Measurements from ENCODE around the gene PIGQ.
A peak's percentile ranks its signal among the peaks of the same experiment; 100 is the strongest.
"Not testable (repeated sequence)": the region's sequence is repeated elsewhere in the genome, so short reads cannot be mapped to it uniquely, and the experiment has no call there.

PIGQ gene

DNA sequence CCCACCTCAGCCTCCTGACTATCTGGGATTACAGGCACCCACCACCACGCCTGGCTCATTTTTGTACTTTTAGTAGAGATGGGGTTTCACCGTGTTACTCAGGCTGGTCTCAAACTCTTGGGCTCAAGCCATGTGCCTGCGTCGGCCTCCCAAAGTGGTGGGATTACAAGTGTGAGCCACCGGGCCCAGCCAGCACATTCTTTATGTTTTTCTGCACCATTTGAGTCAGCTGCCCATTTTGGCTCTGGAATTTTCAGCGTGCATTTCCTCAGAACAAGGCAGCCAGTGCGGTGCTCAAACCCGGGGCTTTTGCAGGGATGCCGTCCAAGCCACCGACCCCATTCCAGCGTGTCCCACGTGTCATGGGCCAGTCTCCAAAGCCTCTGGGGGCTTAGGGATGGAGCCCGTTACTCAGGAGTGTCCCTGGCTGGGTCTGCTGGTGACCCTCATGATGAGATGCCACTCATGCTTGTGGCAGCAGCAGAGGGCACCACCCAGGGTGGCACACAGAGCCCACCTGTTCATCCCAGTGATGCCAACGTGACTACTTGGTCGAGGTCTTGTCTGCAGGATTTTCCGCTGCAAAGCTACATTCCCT is 16.4 kb downstream of the PIGQ start:
- DNase-seq (ENCODE audit: low read depth, low spot score) = no peak

DNA sequence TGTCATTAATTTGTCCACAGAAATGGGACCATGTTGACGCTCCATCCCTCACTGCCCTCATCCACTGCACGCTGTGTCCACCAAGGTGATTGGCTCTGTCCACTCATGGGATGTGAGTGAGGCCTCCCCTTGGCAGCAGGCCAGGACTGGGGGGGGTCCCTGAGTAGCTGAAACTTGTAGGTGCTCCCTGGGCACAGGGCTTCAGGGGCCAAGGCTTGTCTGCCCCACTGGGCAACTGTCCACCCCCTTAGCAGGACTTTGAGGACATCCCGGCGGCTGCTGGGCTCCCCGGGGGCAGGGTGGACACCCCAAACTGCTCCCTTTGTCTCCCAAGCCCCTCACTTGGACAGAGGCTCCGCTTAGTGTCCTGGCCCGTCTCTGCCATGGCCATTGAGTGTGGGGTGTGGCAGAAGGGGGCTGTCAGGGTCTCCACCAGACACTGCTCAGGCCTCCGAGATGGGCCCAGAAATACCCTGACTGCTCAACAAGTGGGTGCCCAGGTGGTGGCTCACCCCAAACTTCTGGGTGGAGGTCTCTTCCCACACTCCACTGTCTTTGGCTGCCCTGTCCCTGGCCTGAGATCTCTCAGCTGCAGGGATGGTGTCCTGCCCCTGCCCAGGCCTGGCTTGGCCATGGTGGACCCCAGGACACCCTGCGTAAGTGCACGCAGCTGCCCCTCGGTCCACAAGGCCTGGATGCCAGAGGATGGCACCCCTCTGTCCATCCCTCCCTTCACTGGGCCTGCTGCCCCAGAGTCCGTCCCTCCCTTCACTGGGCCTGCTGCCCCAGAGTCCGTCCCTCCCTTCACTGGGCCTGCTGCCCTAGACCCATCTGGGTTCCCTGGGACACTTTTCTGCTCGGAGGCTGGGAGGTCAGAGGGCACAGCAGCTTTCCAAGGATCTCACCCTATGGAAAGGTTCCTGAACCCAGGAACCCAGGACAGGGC is 17.1 kb downstream of the PIGQ start:
- no peak for DNase-seq (ENCODE audit: low read depth, low spot score)

DNA sequence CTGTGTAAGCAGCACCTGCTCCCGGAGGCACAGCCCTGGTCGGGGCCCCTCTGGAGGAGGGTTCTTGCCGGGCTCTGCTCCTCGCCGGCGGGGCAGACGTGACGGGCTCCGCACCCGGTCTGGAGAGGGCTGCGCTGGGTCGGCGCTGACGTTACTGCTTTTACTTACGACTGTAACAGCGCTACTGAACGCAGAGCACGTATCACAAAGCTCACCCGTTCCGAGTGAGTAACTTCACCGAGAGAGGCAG is 18.8 kb downstream of the PIGQ start:
- DNase-seq (ENCODE audit: low read depth, low spot score) = peak; percentile 67

GRCh38 chr16:588889-589657 is 19.3 kb downstream of the PIGQ start:
- peak; percentile 98 for DNase-seq (ENCODE audit: low read depth, low spot score)

GRCh38 chr16:589658-590187 is 20.0 kb downstream of the PIGQ start, which contains the start of gene RAB40C:
Gene RAB40C (plus strand): TSS chr16:590066. CDS start chr16:590292, 226 bp downstream.
- DNase-seq (ENCODE audit: low read depth, low spot score) = peak; percentile 97

GRCh38 chr16:590188-590814 is 20.5 kb downstream of the PIGQ start:
- peak; percentile 32 for DNase-seq (ENCODE audit: low read depth, low spot score)

DNA sequence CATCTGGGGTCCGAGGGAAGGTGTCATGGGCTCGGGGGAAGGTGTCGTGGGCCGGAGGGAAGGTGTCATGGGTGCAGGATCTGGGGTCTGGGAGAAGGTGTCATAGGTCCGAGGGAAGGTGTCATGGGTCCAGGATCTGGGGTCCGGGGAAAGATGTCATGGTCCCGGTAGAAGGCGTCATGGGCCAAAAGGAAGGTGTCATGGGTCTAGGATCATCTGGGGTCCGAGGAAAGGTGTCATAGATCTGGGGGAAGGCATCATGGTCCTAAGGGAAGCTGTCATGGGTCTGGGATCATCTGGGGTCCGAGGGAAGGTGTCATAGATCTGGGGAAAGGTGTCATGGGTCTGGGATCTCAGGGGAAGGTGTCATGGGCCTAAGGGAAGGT is 21.0 kb downstream of the PIGQ start:
- no peak for DNase-seq (ENCODE audit: low read depth, low spot score)

DNA sequence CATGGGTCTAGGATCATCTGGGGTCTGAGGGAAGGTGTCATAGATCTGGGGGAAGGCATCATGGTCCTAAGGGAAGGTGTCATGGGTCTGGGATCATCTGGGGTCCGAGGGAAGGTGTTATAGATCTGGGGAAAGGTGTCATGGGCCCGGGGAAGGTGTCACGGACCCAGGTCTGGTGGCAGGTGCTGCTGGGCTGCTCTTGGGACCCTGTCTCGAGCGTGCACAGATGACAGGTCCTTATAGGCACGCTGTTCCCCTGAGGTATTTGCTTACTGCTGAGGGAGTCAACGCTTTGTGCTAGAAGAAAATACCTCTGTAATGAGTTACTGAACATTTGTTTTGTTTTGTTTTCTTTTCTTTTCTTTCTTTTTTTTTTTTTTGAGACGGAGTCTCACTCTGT is 21.5 kb downstream of the PIGQ start:
- no peak for DNase-seq (ENCODE audit: low read depth, low spot score)

GRCh38 chr16:591892-592517 is 22.2 kb downstream of the PIGQ start:
- no peak for DNase-seq (ENCODE audit: low read depth, low spot score)

GRCh38 chr16:592518-593306 is 22.9 kb downstream of the PIGQ start:
- DNase-seq (ENCODE audit: low read depth, low spot score) = no peak

DNA sequence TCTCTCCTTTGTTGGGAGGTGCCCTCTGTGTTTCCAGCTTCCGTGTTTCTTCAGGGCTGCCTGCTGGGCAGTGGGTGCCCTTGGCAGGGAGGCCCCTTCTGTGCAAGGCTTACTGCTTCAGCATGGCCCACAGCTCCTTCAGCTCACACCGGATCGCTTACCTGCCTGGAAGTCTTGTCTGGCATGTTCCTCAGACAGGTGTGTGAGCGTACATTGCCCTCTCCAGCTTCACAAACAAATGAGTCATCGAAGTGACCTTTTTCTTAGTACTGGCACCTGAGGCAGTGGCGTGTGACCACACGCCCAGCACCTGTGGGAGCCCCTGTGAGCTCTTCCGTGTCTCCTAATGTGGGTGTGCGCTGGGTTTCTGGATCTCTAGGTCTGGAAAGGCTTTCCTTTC is 23.6 kb downstream of the PIGQ start:
- no peak for DNase-seq (ENCODE audit: low read depth, low spot score)

DNA sequence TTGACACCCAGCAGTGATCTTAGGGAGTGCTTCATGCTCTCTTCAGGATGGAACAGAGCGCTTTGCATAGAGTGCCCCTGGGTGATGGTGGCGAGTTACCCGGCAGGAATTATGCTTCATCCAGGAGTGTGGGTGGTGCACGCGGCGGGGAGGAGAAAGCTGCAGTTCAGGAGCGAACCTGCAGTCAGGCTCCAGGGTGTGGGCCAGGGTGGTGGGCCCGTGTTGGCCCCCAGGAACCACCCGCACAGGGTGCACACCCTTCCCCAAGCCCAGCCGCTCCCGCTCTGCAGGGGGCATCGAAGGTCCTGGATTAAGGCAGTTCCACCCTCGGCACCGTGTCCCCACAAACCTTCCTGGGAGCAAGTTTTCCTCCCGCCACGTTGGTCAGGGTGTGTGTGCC is 24.0 kb downstream of the PIGQ start:
- DNase-seq (ENCODE audit: low read depth, low spot score) = no peak

- DNase-seq (ENCODE audit: low read depth, low spot score) = no peak
Observed at GRCh38 chr16:595094-595528, 25.3 kb downstream of the PIGQ start.

- DNase-seq (ENCODE audit: low read depth, low spot score) = no peak
Observed at GRCh38 chr16:595942-596735, 26.4 kb downstream of the PIGQ start.

DNA sequence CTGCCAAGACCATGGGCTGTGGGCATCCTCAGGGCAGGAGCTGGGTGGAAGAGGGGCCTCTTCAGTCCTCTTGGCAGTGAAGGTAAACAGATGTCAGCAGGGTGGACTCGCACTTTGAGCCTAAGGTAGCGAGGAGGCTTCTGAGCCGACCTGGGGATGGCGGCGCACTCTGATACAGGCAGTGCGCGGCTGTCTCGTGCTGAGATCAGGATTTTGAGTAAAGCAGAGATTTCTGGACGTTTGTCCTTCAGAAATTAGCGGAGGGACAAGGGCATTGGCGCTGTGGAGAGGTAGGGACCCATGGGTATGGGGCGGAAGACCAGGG is 26.9 kb downstream of the PIGQ start:
- DNase-seq (ENCODE audit: low read depth, low spot score) = no peak

DNA sequence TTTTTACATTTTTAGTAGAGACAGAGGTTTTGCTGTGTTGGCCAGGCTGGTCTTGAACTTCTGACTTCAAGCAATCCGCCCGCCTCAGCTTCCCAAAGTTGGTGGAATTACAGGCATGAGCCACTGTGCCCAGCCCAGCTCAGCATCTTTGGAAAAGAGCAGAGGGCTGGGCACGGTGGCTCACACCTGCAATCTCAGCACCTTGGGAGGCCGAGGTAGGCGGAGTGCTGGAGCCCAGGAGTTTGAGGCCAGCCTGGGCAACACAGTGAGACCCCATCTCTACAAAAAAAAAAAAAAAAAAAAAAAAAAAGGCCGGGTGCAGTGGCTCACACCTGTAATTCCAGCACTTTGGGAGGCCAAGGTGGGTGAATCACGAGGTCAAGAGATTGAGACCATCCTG is 27.9 kb downstream of the PIGQ start:
- DNase-seq (ENCODE audit: low read depth, low spot score) = not testable (repeated sequence)

GRCh38 chr16:598823-599739 is 29.3 kb downstream of the PIGQ start:
- no peak for DNase-seq (ENCODE audit: low read depth, low spot score)

DNA sequence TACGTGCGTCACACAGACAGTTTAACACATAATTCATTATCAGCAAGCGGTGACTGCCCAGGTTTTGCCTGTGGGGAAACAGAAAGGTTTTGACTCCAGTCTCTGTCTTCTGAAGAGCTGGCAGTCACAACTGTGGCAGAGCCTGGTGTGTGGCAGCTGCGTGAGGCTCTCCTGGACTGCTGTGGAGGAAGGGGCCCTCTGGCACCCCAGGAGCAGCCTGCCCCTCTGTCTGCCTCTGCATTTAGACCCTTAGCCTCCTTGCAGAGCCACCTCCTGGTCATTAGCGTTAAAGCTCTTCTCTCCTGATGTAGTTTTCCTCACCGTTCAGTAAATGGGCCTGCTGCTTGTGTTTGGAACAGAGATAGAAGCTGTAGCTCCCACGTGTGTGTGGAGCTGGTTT is 31.0 kb downstream of the PIGQ start:
- DNase-seq (ENCODE audit: low read depth, low spot score) = peak; percentile 43

DNA sequence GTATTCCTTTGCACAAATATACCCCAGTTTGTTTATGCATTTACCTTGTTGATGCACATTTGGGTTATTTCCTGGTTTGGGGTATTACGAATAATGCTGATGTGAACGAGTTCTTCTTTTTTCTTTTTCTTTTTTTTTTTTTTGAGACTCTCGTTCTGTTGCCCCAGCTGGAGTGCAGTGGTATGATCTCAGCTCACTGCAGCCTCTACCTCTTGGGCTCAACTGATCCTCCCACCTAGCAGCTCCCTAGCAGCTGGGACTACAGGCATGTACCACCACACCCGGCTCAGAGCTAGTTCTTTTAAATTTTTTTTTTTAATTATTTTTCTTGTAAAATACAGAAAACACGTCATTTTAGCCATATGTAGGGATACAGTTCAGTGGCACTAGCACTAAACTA is 34.2 kb downstream of the PIGQ start:
- DNase-seq (ENCODE audit: low read depth, low spot score) = no peak

Measured in ELF-1 (cell line).